Fibroblast of villous mesenchyme (primary cell): ENCODE results near the gene PRR23B. TPM values are rescaled to one million over a fixed set of nuclear protein-coding genes. Genes with fewer than 3 reads are reported as not detected.

Experiments
- DNase-seq: peaks from one replicate; pipeline ENCODE4 v3.0.0-alpha.2; 2010; ENCODE audit warnings: low read depth
- H3K4me3 ChIP-seq: 2 replicates; pipeline ENCODE4 v1.5.1; 2011; ENCODE audit warnings: low read depth, mild to moderate bottlenecking, low read length
- CTCF ChIP-seq: IDR thresholded peaks from 2 replicates; pipeline ENCODE4 v1.5.1; 2012; ENCODE audit warnings: low read depth, mild to moderate bottlenecking, low read length; ENCODE audit not compliant: insufficient read depth
- total RNA-seq: library from RNA; depleted of rRNA; stranded (reverse); fragments of >200 nt; gene quantifications from 2 replicates; pipeline ENCODE4 v1.2.3, GENCODE V29; 2012

The PRR23B gene
- total RNA-seq, 1 donor: not detected

GRCh38 chr3:138974462-138974861, 46.3 kb downstream of the PRR23B start:
- no peak for TF ChIP-seq CTCF
- no peak overlapping the region for H3K4me3 ChIP-seq
- no peak for DNase-seq

- no peak for TF ChIP-seq CTCF
- H3K4me3 ChIP-seq: no peak overlapping the region
- DNase-seq: no peak
Measured at GRCh38 chr3:138972941-138973340, 47.8 kb downstream of the PRR23B start.

DNA sequence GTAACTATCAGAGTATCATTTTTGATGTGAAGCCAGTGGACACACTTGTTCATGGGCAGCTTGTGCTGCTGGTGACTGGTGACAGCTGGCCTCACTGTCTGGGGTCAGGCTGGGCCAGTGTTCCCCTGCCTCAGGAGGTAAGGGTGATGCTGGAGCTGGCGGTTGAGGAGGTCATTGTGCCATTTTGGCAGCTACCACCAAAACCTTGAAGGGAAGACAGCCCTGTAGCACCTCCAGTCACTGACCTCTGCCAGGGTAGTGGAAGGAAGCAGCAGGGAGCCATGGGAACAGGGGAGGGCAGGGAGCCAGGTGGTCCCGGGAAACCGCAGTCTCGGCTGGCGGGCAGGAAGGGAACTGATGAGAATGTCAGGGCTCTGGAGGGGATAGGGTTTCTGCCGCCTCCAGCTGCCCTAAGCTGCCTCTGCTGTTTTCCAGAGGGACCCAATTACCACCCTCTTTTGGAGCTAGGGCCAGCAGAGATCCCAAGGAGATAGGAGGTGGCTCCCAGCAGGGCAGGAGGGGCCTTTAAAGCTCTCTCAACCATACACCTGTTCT, 48.9 kb downstream of the PRR23B start:
- no peak for TF ChIP-seq CTCF
- DNase-seq: no peak
- H3K4me3 ChIP-seq: no peak overlapping the region

Other genes with a start within 250 kb of the PRR23B start
- gene PIK3CB, start 186.0 kb downstream of the PRR23B start, total RNA-seq: 8.4 and 9.9 TPM in 2 replicates
- gene FOXL2, start 73.8 kb downstream of the PRR23B start, total RNA-seq: 49.7 and 52.8 TPM in 2 replicates
- 61.8 and 101 TPM in 2 replicates for gene FOXL2NB, start 73.7 kb downstream of the PRR23B start, total RNA-seq
- not detected in 2 replicates for gene PRR23A, start 14.7 kb downstream of the PRR23B start, total RNA-seq
- gene PRR23C, start 24.0 kb upstream of the PRR23B start, total RNA-seq: not detected in 2 replicates